ENCODE measurements around the gene POU3F1. TPM values are rescaled to one million over a fixed set of nuclear protein-coding genes. Genes with fewer than 3 reads are reported as not detected.

Gene POU3F1
- total and polyA plus RNA-seq, 10 of the 15 experiments (the other 5 are each of a cell fraction or from before 2014, with no cell fraction given): 0.04 to 0.53 (median 0.10) TPM; not detected in 3

DNA sequence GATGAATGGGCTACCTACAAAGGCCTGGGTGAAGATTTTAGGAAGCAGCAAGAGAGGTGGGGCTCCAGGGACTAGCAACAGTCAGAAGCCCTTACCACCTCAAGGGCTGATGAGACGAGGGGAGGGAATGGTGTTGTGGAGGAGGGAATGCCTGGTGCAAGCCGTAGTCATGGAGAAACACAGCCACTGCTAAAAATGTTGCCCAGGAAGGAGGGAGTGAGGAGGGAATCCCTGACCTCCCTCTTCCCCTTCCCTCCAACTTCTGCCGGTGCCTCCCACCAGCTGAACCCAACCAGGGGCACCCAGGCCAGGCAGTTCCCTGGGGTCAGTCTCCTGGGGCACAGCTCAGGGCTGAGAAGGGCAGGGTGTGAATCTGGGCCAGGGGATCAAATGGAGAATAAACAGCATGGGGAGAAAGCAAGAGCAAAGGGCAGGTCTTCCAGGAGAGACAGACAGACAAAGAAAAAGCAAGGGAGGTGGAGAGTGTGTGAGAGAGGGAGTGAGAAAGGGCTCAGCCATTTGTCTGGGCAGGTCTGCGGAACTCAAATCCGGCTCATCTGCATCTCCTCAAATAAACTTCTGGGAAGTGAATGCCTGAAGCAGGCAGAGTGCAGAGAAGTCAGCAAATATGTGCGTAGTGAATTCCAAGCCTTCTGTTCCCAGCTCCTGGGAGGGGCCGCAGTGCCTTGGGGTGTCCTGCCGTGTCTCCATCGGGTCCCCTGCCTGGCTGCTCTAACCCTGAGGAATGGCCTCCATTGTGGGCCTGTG is 27.1 kb upstream of the POU3F1 start:
- no TSS peak for BruUV-seq (replicated peaks)

More for the DNA sequence above, 27.1 kb upstream of the POU3F1 start:
- WGBS (ENCODE audit: insufficient coverage, insufficient replicate concordance, low lambda C conversion rate, missing lambda C conversion rate): 31% methylated on average over 9 of the region's 9 CpGs
- ChIA-PET POLR2A (no interaction called here), SMC1A (ENCODE audit: uncharacterized antibody, unreplicated experiment) (interaction anchor here (0.9 to 12.4 kb wide), 15 partner anchors 9 to 761 kb away, joined by 3 to 316 read pairs (median 10); partner anchors contain the start of gene POU3F1), RAD21 (ENCODE audit: unreplicated experiment) (interaction anchor here (1.0 to 7.6 kb wide), 8 partner anchors 14 to 143 kb away, joined by 3 to 173 read pairs (median 40); no protein-coding TSS in a partner anchor), CTCF (interaction anchor here (1.2 to 11.3 kb wide), 8 partner anchors 9 to 251 kb away, joined by 3 to 252 read pairs (median 38); no protein-coding TSS in a partner anchor)
- no peak overlapping the region for H2AFZ ChIP-seq (ENCODE audit: control insufficient read depth, low read depth, low read length)
- no peaks in the 10 kb centered on the region for H3K4me1 ChIP-seq (ENCODE audit: control insufficient read depth, insufficient read depth, low read length)
- no peak overlapping the region for H3K4me2 ChIP-seq (ENCODE audit: control insufficient read depth, insufficient read depth)
- no peaks in the 10 kb centered on the region for H3K36me3 ChIP-seq (ENCODE audit: control insufficient read depth in 2 of 2, insufficient read depth in 2 of 2, low read length in 1 of 2)
- no peaks in the 10 kb centered on the region for H3K79me2 ChIP-seq (ENCODE audit: control insufficient read depth, insufficient read depth, low read length)
- no peak overlapping the region for H3K9ac ChIP-seq (ENCODE audit: control insufficient read depth, insufficient read depth, low read length)
- TF ChIP-seq NBN (IDR thresholded peaks at IDR 0.05) (no peak), HDAC6 (IDR thresholded peaks at IDR 0.05; ENCODE audit: unreplicated experiment) (no peak), ZNF217 (IDR thresholded peaks at IDR 0.05) (no peak), BRCA1 (IDR thresholded peaks at IDR 0.05; ENCODE audit: low read depth, low read length) (no peak), IKZF1 (conservative IDR thresholded peaks at IDR 0.05) (no peak), PML (IDR thresholded peaks at IDR 0.05; ENCODE audit: low read length) (no peak), EZH2 (IDR thresholded peaks at IDR 0.05; ENCODE audit: borderline replicate concordance, control insufficient read depth, low read depth, low read length) (no peak), BACH1 (IDR thresholded peaks at IDR 0.05; ENCODE audit: borderline replicate concordance) (no peak), NR2F1 (conservative IDR thresholded peaks at IDR 0.05) (no peak), CREB1 (IDR thresholded peaks at IDR 0.05; ENCODE audit: low read depth) (no peak), SMAD5 (IDR thresholded peaks at IDR 0.05; ENCODE audit: low read depth) (no peak), RBBP5 (conservative IDR thresholded peaks at IDR 0.05) (no peak), TAF1 (IDR thresholded peaks at IDR 0.05; ENCODE audit: borderline replicate concordance, low read depth, low read length) (no peak)
- TF ChIP-seq, protein P1, sequence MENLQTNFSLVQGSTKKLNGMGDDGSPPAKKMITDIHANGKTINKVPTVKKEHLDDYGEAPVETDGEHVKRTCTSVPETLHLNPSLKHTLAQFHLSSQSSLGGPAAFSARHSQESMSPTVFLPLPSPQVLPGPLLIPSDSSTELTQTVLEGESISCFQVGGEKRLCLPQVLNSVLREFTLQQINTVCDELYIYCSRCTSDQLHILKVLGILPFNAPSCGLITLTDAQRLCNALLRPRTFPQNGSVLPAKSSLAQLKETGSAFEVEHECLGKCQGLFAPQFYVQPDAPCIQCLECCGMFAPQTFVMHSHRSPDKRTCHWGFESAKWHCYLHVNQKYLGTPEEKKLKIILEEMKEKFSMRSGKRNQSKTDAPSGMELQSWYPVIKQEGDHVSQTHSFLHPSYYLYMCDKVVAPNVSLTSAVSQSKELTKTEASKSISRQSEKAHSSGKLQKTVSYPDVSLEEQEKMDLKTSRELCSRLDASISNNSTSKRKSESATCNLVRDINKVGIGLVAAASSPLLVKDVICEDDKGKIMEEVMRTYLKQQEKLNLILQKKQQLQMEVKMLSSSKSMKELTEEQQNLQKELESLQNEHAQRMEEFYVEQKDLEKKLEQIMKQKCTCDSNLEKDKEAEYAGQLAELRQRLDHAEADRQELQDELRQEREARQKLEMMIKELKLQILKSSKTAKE (IDR thresholded peaks at IDR 0.05; ENCODE audit: low read depth, poor library complexity, severe bottlenecking): no peak
- TF ChIP-seq, protein P2, sequence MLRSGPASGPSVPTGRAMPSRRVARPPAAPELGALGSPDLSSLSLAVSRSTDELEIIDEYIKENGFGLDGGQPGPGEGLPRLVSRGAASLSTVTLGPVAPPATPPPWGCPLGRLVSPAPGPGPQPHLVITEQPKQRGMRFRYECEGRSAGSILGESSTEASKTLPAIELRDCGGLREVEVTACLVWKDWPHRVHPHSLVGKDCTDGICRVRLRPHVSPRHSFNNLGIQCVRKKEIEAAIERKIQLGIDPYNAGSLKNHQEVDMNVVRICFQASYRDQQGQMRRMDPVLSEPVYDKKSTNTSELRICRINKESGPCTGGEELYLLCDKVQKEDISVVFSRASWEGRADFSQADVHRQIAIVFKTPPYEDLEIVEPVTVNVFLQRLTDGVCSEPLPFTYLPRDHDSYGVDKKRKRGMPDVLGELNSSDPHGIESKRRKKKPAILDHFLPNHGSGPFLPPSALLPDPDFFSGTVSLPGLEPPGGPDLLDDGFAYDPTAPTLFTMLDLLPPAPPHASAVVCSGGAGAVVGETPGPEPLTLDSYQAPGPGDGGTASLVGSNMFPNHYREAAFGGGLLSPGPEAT (IDR thresholded peaks at IDR 0.05; ENCODE audit: low read depth): no peak
- TF ChIP-seq, protein P3, sequence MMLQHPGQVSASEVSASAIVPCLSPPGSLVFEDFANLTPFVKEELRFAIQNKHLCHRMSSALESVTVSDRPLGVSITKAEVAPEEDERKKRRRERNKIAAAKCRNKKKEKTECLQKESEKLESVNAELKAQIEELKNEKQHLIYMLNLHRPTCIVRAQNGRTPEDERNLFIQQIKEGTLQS (IDR thresholded peaks at IDR 0.05; ENCODE audit: borderline replicate concordance, extremely low read depth, low read depth, low read length): no peak
- FAIRE-seq: no peak
- H3K27me3 ChIP-seq (replicated peaks in 1 of 2; ENCODE audit: control insufficient read depth in 2 of 2, insufficient read depth in 2 of 2, low read length in 1 of 2): no peaks in the 10 kb centered on the region
- H4K20me1 ChIP-seq (ENCODE audit: control insufficient read depth, insufficient read depth): no peaks in the 10 kb centered on the region; the same call in 1 of the 2 replicates
- intact Hi-C loops (cut with micrococcal nuclease; ENCODE audit: unreplicated experiment): no loop called here
- no peak for DNase-seq (ENCODE audit: low read depth, low spot score)
- no peak for ATAC-seq
- H3K27ac ChIP-seq (ENCODE audit: control insufficient read depth, insufficient read depth): no peak overlapping the region
- no peaks in the 10 kb centered on the region for H3K9me3 ChIP-seq (replicated peaks; ENCODE audit: control insufficient read depth, insufficient read depth, low read length)
- no peak overlapping the region for H3K4me3 ChIP-seq
- in situ Hi-C loops (cut with MboI): no loop called here

All from GM12878 (cell line).